ENCODE data around the gene FIS1.
"Not testable (repeated sequence)": the region's sequence is repeated elsewhere in the genome, so short reads cannot be mapped to it uniquely, and the experiment has no call there.

Gene FIS1
- total RNA-seq = 33.8 reads per million, percentile 59 among the genes with 10 or more reads in this experiment

GRCh38 chr7:101244375-101245146 is at the start of gene FIS1:
Gene FIS1 (minus strand): TSS chr7:101245081. CDS start chr7:101245004, 77 bp downstream.
- DNase-seq = peak; percentile 89

GRCh38 chr7:101294039-101294831 is 49.4 kb upstream of the FIS1 start:
- DNase-seq = no peak

DNA sequence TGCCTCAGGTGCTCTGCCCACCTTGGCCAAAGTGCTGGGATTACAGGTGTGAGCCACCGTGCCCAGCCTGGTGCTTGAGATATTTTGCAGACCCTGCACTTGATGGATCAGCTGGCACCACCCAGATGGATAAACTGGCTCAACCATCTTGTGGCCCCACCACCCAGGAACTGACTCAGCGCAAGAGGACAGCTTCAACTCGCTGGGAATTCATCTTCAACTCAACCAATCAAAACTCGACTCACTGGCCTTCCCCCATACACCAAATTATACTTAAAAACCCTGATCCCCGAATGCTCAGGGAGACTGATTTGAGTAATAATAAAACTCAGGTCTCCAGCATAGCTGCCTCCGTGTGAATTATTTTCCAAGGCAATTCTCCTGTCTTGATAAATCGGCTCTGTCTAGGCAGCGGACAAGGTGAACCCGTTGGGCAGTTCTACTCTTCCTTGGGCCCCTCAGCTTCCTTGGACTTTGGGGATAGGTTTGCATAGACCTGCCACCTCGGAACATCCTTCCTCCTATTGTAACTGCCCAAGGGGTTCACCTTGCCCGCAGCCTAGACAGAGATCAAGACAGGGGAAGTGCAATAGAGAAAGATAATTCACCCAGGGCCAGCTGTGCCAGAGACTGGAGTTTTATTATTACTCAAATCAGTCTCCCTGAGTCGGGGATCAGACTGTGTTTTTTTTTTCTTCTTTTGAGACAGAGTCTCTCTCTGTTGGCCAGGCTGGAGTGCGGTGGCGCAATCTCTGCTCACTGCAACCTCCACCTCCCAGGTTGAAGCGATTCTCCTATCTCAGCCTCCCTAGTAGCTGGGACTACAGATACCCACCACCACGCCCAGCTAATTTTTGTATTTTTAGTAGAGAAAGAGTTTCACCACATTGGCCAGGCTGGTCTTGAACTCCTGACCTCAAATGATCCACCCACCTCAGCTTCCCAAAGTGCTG is 48.5 kb upstream of the FIS1 start:
- DNase-seq = not testable (repeated sequence)

DNA sequence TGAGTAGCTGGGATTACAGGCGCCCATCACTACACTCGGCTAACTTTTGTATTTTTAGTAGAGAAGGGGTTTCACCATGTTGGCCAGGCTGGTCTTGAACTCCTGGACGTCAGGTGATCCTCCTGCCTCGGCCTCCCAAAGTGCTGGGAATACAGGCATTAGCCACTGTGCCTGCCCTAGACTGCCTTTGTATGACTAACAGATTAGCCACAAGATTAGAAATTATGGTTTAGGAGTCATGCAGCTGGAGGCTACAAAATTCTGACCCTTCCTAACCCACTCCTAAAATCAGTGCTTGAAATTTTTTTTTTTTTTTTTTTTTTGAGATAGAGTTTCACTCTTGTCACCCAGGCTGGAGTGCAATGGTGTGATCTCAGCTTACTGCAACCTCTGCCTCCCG is 47.7 kb upstream of the FIS1 start:
- not testable (repeated sequence) for DNase-seq

GRCh38 chr7:101290186-101291037 is 45.5 kb upstream of the FIS1 start:
- DNase-seq = peak; percentile 65

GRCh38 chr7:101289687-101290086 is 44.8 kb upstream of the FIS1 start:
- DNase-seq = not testable (repeated sequence)

DNA sequence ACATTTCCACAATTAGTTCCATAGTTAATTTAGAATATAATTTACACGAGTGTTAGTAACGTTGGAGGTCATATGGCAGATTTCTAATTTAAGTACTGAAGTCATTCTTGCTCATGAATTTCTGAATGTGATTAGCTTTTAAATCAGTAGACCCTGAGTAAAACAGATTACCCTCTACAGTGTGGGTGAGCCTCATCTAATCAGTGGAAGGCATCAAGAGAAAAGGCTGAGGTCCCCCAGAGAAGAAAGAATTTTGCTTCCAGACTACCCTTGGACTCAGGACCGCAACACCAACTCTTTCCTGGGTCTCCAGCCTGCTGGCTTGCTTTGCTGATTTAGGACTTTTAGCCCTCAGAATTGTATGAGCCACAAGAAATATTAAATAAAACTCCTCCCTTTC is 43.6 kb upstream of the FIS1 start:
- no peak for DNase-seq

- no peak for DNase-seq
Measured at GRCh38 chr7:101287032-101287431, 42.2 kb upstream of the FIS1 start.

- DNase-seq = not testable (repeated sequence)
Measured at GRCh38 chr7:101285880-101286279, 41.0 kb upstream of the FIS1 start.

DNA sequence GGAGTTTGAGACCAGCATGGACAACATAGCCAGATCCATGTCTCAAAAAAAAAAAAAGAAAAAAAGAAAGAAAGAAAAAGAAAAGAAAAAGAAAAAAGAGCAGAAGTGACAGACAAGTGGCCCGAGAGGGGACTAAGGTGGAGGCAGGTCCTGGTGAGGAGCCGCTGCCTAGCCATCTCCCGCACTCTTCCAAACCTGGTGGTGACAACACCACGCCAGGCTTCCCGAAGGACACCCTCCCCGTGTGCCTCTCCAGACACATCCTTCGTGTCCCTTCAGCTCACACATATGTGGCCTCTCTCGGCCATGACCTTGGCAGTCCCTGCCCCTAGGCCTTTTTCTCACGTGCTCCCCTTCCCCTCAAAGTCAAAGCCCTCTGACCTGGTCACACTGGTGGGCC is 40.3 kb upstream of the FIS1 start:
- DNase-seq = no peak

GRCh38 chr7:101280912-101281311 is 36.0 kb upstream of the FIS1 start:
- not testable (repeated sequence) for DNase-seq

DNA sequence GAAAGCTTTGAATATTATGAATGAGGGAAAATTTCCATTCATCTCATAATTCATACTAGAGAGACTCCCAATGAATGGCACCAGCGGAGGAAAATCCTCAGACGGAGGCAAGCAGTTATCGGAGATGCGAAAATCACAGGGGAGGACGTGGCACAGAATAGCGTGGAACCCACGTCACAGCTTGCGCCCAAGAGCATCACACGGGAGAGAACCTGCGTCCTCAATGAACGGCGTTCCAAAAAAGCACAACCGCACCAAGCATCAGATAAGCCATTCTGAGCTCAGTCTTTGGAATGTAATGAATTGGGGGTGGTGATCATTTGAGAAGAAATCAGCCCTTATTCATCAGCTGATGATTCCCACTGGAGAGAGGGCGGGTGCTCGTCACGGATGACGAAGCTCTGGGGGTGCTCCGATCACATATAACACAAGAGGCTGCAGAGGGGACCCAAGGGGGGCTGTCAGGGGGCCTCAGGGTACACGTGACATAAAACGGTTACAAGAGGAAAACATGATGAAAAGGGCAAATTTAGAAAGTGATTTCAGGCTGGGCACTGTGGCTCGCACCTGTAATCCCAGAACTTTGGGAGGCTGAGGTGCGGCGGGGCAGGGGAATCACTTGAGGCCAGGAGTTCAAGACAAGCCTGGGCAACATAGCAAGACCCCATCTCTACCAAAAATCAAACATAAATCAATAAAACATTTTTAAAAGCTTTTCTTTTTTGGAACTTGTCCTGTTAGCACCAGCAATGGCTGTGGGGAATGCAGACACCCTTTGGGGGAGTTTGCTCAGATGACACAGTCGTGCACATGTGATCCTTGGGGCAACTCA is 33.8 kb upstream of the FIS1 start:
- DNase-seq = no peak

GRCh38 chr7:101277155-101277554 is 32.3 kb upstream of the FIS1 start:
- no peak for DNase-seq

GRCh38 chr7:101273206-101273605 is 28.3 kb upstream of the FIS1 start:
- no peak for DNase-seq

- DNase-seq = no peak
Measured at GRCh38 chr7:101271021-101271420, 26.1 kb upstream of the FIS1 start.

DNA sequence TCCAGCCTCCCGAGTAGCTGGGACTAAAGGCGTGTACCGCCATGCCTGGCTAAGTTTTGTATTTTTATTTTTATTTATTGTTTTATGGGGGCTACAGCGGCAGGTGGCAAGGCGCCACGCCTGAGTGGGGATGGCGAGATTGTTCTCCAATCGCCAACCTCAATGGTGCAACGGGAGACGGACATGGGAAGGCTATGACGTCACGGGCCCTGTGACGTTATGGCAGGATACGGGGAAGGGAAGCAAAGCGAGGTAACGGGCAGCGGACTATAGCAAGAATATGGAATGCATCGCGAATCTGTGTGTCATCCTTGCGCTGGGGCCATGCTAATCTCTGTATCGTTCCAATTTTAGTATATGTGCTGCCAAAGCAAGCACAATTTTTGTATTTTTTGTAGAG is 24.8 kb upstream of the FIS1 start:
- DNase-seq = no peak

DNA sequence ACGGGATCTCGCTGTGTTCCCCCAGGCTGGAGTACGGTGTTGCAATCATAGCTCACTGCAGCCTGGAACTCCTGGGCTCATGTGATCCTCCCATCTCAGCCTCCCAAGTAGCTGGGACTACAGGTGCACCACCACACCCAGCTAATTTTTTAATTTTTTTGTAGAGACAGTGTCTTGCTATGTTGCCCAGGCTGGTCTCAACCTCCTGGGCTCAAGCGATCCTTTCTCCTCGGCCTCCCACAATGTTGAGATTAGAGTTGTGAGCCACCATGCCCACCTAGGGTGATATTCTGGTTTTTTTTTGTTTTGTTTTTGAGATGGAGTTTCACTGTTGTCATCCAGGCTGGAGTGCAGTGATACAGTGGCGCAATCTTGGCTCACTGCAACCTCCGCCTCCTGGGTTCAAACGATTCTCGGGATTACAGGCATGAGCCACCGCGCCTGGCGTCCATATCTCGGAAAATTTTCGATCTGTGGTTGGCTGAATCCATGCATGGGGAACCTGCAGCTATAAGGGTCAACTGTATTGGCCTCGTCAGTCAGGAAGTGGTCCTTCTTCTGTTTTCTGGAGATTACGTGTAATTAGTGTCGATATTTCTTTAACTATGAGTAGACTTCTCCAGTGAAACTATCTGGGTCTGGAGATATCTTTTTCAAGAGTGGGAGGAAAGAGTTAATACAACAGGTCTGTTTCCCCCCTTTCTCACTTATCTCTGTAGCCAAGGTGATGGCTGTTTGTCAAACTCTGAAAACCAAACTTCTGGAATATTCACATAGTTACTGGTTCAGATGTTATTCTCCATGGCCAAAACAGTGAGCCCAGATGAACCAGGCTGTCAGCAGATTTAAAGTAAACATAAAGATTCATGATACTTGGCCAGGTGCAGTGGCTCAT is 21.0 kb upstream of the FIS1 start:
- no peak for DNase-seq

DNA sequence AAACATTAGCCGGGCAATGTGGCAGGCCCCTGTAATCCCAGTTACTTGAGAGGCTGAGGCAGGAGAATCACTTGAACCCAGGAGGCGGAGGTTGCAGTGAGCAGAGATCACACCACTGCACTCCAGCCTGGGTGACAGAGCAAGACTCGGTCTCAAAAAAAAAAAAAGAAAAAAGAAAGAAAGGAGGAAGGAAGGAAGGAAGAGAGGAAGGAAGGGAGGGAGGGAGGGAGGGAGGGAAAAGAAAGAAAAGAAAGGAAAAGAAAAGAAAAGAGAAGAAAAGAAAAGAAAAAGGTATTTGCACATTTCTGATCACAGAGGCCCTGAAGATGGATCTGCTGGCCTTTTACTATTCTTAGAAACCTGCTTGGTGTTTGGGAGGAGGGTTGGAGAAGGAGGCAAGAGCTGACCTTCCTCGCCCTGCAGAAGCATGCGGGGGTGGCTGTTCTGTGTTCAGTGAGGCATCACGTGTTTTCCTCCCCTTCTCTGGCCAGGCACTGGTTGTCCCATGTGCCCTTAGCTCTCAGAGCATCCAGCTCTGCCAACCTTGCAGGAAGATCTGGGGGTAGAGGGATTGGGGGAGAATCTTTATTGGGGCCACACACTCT is 19.3 kb upstream of the FIS1 start:
- DNase-seq = not testable (repeated sequence)

GRCh38 chr7:101258243-101258731 is 13.4 kb upstream of the FIS1 start:
- DNase-seq = no peak
